IMR-90 (cell line): ENCODE measurements around the gene ADCY2. TPM values are rescaled to one million over a fixed set of nuclear protein-coding genes. Genes with fewer than 3 reads are reported as not detected.

Experiments used
- ATAC-seq: fragments of 200-7000 bp; cut with Tn5 transposase; 2 replicates; pipeline ENCODE4 v1.9.1; 2020; ENCODE audit warnings: low read depth, mild to moderate bottlenecking, moderate library complexity
- BruUV-seq: library from RNA; stranded (reverse); fragments of 400-500 nt; replicated peaks from 2 replicates; lab custom pipeline; 2021; lab: Mats Ljungman, UMichigan
- CTCF ChIA-PET: fragments of 300-600 bp; formaldehyde crosslinking; extraction: SDS; loops from one replicate; lab custom pipeline; 2021; ENCODE audit warnings: antibody characterized with exemption; lab: Yijun Ruan, JAX
- POLR2A ChIA-PET: fragments of 300-600 bp; sonication (Branson Sonifier 250); formaldehyde crosslinking; loops from one replicate; lab custom pipeline; 2022; ENCODE audit warnings: antibody characterized with exemption; ENCODE audit not compliant: unreplicated experiment; lab: Charles Lee
- DNase-seq: peaks from one replicate; pipeline ENCODE4 v3.0.0; 2013
- H2AFZ ChIP-seq: replicated peaks from 2 replicates; pipeline ENCODE3; 2013; ENCODE audit warnings: low read length, mild to moderate bottlenecking; ENCODE audit not compliant: poor library complexity
- H2AK5ac ChIP-seq: 2 replicates; pipeline ENCODE4 v1.6.1; 2013; ENCODE audit warnings: low read depth, low read length, inconsistent platforms
- H2AK9ac ChIP-seq: replicated peaks from 2 replicates; pipeline ENCODE3; 2013; ENCODE audit warnings: mild to moderate bottlenecking, low read depth, low read length, moderate library complexity; ENCODE audit not compliant: poor library complexity
- H2BK120ac ChIP-seq: 2 replicates; pipeline ENCODE4 v1.6.1; 2013; ENCODE audit warnings: low read depth, low read length, inconsistent platforms
- H2BK15ac ChIP-seq: 3 replicates; pipeline ENCODE4 v1.6.1; 2013; ENCODE audit warnings: low read depth, low read length, inconsistent platforms
- H2BK20ac ChIP-seq: 2 replicates; pipeline ENCODE4 v1.6.1; 2013; ENCODE audit warnings: low read depth, mild to moderate bottlenecking, inconsistent platforms, low read length, moderate library complexity
- H2BK5ac ChIP-seq: 2 replicates; pipeline ENCODE4 v1.6.1; 2013; ENCODE audit warnings: mild to moderate bottlenecking, low read depth, low read length, inconsistent platforms; ENCODE audit not compliant: poor library complexity, severe bottlenecking
- H3K14ac ChIP-seq: replicated peaks from 2 replicates; pipeline ENCODE4 v1.6.1; 2013; ENCODE audit warnings: low read depth, low read length, inconsistent platforms
- H3K18ac ChIP-seq: 2 replicates; pipeline ENCODE4 v1.6.1; 2013; ENCODE audit warnings: low read depth, low read length, control low read depth
- H3K23ac ChIP-seq: 2 replicates; pipeline ENCODE4 v1.6.1; 2013; ENCODE audit warnings: low read depth, low read length, inconsistent platforms
- H3K27ac ChIP-seq: 2 replicates; pipeline ENCODE4 v1.5.1; 2013; ENCODE audit warnings: mild to moderate bottlenecking, control low read depth, low read length; ENCODE audit not compliant: insufficient read depth
- H3K27me3 ChIP-seq: 2 replicates; pipeline ENCODE4 v1.6.1; 2013; ENCODE audit warnings: low read length; ENCODE audit not compliant: control insufficient read depth, insufficient read depth
- H3K36me3 ChIP-seq: 2 replicates; pipeline ENCODE4 v1.6.1; 2013; ENCODE audit warnings: low read length, mixed read lengths; ENCODE audit not compliant: control insufficient read depth, insufficient read depth
- H3K4ac ChIP-seq: 2 replicates; pipeline ENCODE4 v1.6.1; 2013; ENCODE audit warnings: low read depth, low read length, inconsistent platforms
- H3K4me1 ChIP-seq: 2 replicates; pipeline ENCODE4 v1.6.1; 2013; ENCODE audit warnings: low read length, mixed read lengths; ENCODE audit not compliant: control insufficient read depth, insufficient read depth
- H3K4me2 ChIP-seq: 2 replicates; pipeline ENCODE4 v1.6.1; 2013; ENCODE audit warnings: low read depth, mild to moderate bottlenecking, control low read depth, low read length, moderate library complexity
- H3K4me3 ChIP-seq: 2 replicates; pipeline ENCODE4 v1.5.1; 2013; ENCODE audit warnings: low read depth, mild to moderate bottlenecking, control low read depth, low read length, moderate library complexity; ENCODE audit not compliant: insufficient read depth
- H3K56ac ChIP-seq: 2 replicates; pipeline ENCODE4 v1.6.1; 2013; ENCODE audit warnings: low read length, inconsistent platforms; ENCODE audit not compliant: insufficient read depth; ENCODE audit errors: extremely low read depth
- H3K79me1 ChIP-seq, 2 experiments: 2 replicates each; pipeline ENCODE4 v1.6.1; 2013; ENCODE audit warnings: low read length in 2 of 2, inconsistent platforms in 1 of 2, low read depth in 1 of 2
- H3K9ac ChIP-seq: 2 replicates; pipeline ENCODE4 v1.6.1; 2013; ENCODE audit warnings: low read depth, low read length, control low read depth
- H3K9me1 ChIP-seq: 2 replicates; pipeline ENCODE4 v1.6.1; 2013; ENCODE audit warnings: low read length, inconsistent platforms; ENCODE audit not compliant: insufficient read depth
- H3K9me3 ChIP-seq: 2 replicates; pipeline ENCODE4 v1.6.1; 2013; ENCODE audit warnings: low read length; ENCODE audit not compliant: control insufficient read depth, insufficient read depth
- H4K20me1 ChIP-seq: 2 replicates; pipeline ENCODE4 v1.6.1; 2013; ENCODE audit warnings: low read length, inconsistent platforms; ENCODE audit not compliant: insufficient read depth
- H4K5ac ChIP-seq: 2 replicates; pipeline ENCODE4 v1.6.1; 2013; ENCODE audit warnings: mild to moderate bottlenecking, low read depth, low read length, control low read depth
- H4K8ac ChIP-seq, 2 experiments: 2 replicates each; pipeline ENCODE4 v1.6.1; 2013; ENCODE audit warnings: low read depth in 2 of 2, low read length in 2 of 2, control low read depth in 1 of 2, inconsistent platforms in 1 of 2
- H4K91ac ChIP-seq: 2 replicates; pipeline ENCODE4 v1.6.1; 2013; ENCODE audit warnings: low read depth, low read length, inconsistent platforms; ENCODE audit not compliant: insufficient read depth
- CEBPB ChIP-seq: IDR thresholded peaks from 2 replicates; pipeline ENCODE4 v1.6.1; 2012; ENCODE audit warnings: low read depth, low read length, improper control_type of control experiment
- CHD1 ChIP-seq: IDR thresholded peaks from 2 replicates; pipeline ENCODE4 v1.6.1; 2012; ENCODE audit warnings: low read depth, low read length, improper control_type of control experiment
- FOS ChIP-seq: fragments of 150-350 bp; IDR thresholded peaks from 2 replicates; pipeline ENCODE4 v1.6.1; 2016; ENCODE audit warnings: low read depth, low read length
- MAFK ChIP-seq: IDR thresholded peaks from 2 replicates; pipeline ENCODE4 v1.6.1; 2012; ENCODE audit warnings: low read depth, low read length, improper control_type of control experiment
- MAZ ChIP-seq: IDR thresholded peaks from 2 replicates; pipeline ENCODE4 v1.6.1; 2012; ENCODE audit warnings: low read depth, mild to moderate bottlenecking, low read length, improper control_type of control experiment, moderate library complexity, borderline replicate concordance
- MXI1 ChIP-seq: IDR thresholded peaks from 2 replicates; pipeline ENCODE4 v1.6.1; 2012; ENCODE audit warnings: low read depth, mild to moderate bottlenecking, low read length, moderate library complexity, borderline replicate concordance
- NFE2L2 ChIP-seq: fragments of 150-350 bp; IDR thresholded peaks from 2 replicates; pipeline ENCODE4 v1.6.1; 2016; ENCODE audit warnings: low read depth, mild to moderate bottlenecking, low read length
- POLR2A ChIP-seq: IDR thresholded peaks from 2 replicates; pipeline ENCODE4 v1.6.1; 2012; ENCODE audit warnings: mild to moderate bottlenecking, low read depth, low read length
- RAD21 ChIP-seq: IDR thresholded peaks from 2 replicates; pipeline ENCODE4 v1.6.1; 2012; ENCODE audit warnings: low read length, improper control_type of control experiment
- RCOR1 ChIP-seq: IDR thresholded peaks from 2 replicates; pipeline ENCODE4 v1.6.1; 2012; ENCODE audit warnings: mild to moderate bottlenecking, low read length, improper control_type of control experiment; ENCODE audit not compliant: insufficient replicate concordance
- RFX5 ChIP-seq: IDR thresholded peaks from 2 replicates; pipeline ENCODE4 v1.8.0; 2012; ENCODE audit warnings: low read depth, mild to moderate bottlenecking, low read length, moderate library complexity
- SMC3 ChIP-seq: fragments of 150-350 bp; IDR thresholded peaks from 2 replicates; pipeline ENCODE4 v1.6.1; 2016; ENCODE audit warnings: low read depth, mild to moderate bottlenecking, antibody characterized with exemption, low read length, moderate library complexity
- WGBS, 2 experiments: methylation state at CpG; one replicate each; pipeline versions ENCODE4 v1.1.5 to v1.1.7; 2013; ENCODE audit warnings: missing lambda C conversion rate in 2 of 2; ENCODE audit not compliant: insufficient read length in 1 of 2; ENCODE audit errors: extremely low coverage in 2 of 2; 5-methylcytosine and 5-hydroxymethylcytosine counted together
- dilution Hi-C: fragments of 300-500 bp; cut with HindIII; formaldehyde crosslinking; loops from one replicate; pipeline ENCODE4 v1.14.3; 2018; ENCODE audit warnings: low sequenced_read_pairs; ENCODE audit not compliant: unreplicated experiment
- in situ Hi-C: fragments of 300-500 bp; cut with MboI; formaldehyde crosslinking; loops from 3 replicates; pipeline ENCODE4 v1.14.3; 2019; ENCODE audit warnings: low sequenced_read_pairs, inconsistent platforms, mixed read lengths
- intact Hi-C: fragments of 100-400 bp; cut with micrococcal nuclease; formaldehyde crosslinking; loops from 2 replicates; pipeline ENCODE4 v1.10.0; 2022
- polyA plus RNA-seq, 3 experiments: library from polyadenylated mRNA; depleted of rRNA; stranded (reverse); fragments of >200 nt; gene quantifications; 2 replicates each; pipeline ENCODE4 v1.2.3, GENCODE V29; 2012; ENCODE audit warnings: low replicate concordance in 1 of 3
- total RNA-seq: library from RNA; depleted of rRNA; stranded (reverse); fragments of >200 nt; gene quantifications from 2 replicates; pipeline ENCODE4 v1.2.3, GENCODE V29; 2012
- TF ChIP-seq, protein P1 (sequence below): conservative IDR thresholded peaks from 2 replicates; pipeline ENCODE4 v1.5.1; 2012; ENCODE audit warnings: mild to moderate bottlenecking, low read depth, low read length, improper control_type of control experiment
- TF ChIP-seq, protein P2 (sequence below): fragments of 150-350 bp; IDR thresholded peaks from 2 replicates; pipeline ENCODE4 v1.6.1; 2016; ENCODE audit warnings: low read depth, mild to moderate bottlenecking, low read length, moderate library complexity, borderline replicate concordance
- TF ChIP-seq, protein P3 (sequence below): fragments of 150-350 bp; IDR thresholded peaks from 2 replicates; pipeline ENCODE4 v1.6.1; 2017; ENCODE audit warnings: mild to moderate bottlenecking, antibody characterized with exemption, low read length, low read depth

ADCY2 gene
- total and polyA plus RNA-seq, 2 of the 4 experiments (the other 2 are of a cell fraction) = not detected

- CTCF ChIA-PET = no interaction called here
- Histone ChIP-seq H3K4ac (no peak overlapping the region), H3K79me1 (no peaks in the 10 kb centered on the region), H3K9me1 (no peaks in the 10 kb centered on the region), H3K4me1 (no peaks in the 10 kb centered on the region), H2AK5ac (no peak overlapping the region), H2AK9ac (no peak overlapping the region), H3K23ac (no peak overlapping the region), H2BK120ac (no peak overlapping the region), H3K9me3 (peaks cover 14% of the 10 kb centered on the region; the same call in 1 of the 2 replicates), H2AFZ (no peak overlapping the region), H3K56ac (no peak overlapping the region), H2BK5ac (no peak overlapping the region), H3K4me2 (no peak overlapping the region), H3K27me3 (no peaks in the 10 kb centered on the region; the same call in 1 of the 2 replicates), H3K4me3 (no peak overlapping the region), H4K20me1 (no peaks in the 10 kb centered on the region), H4K8ac (no peak overlapping the region), H2BK20ac (no peak overlapping the region), H4K91ac (no peak overlapping the region), H2BK15ac (no peak overlapping the region), H3K18ac (no peak overlapping the region), H3K9ac (no peak overlapping the region), H3K36me3 (no peaks in the 10 kb centered on the region), H3K14ac (no peak overlapping the region), H3K27ac (no peak overlapping the region), H4K5ac (no peak overlapping the region)
- dilution Hi-C loops = no loop called here
- DNase-seq = no peak
- BruUV-seq = no TSS peak
- intact Hi-C loops = no loop called here
- in situ Hi-C loops = no loop called here
- WGBS, 2 experiments = no CpG with 5 or more reads among the region's 15 CpGs
- ATAC-seq = no peak
- POLR2A ChIA-PET = no interaction called here
- TF ChIP-seq, protein P1, sequence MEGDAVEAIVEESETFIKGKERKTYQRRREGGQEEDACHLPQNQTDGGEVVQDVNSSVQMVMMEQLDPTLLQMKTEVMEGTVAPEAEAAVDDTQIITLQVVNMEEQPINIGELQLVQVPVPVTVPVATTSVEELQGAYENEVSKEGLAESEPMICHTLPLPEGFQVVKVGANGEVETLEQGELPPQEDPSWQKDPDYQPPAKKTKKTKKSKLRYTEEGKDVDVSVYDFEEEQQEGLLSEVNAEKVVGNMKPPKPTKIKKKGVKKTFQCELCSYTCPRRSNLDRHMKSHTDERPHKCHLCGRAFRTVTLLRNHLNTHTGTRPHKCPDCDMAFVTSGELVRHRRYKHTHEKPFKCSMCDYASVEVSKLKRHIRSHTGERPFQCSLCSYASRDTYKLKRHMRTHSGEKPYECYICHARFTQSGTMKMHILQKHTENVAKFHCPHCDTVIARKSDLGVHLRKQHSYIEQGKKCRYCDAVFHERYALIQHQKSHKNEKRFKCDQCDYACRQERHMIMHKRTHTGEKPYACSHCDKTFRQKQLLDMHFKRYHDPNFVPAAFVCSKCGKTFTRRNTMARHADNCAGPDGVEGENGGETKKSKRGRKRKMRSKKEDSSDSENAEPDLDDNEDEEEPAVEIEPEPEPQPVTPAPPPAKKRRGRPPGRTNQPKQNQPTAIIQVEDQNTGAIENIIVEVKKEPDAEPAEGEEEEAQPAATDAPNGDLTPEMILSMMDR = no peak
- TF ChIP-seq MAZ (no peak), POLR2A (no peak), NFE2L2 (no peak), RAD21 (no peak), CHD1 (no peak), FOS (no peak), RFX5 (no peak), RCOR1 (no peak), MAFK (no peak), MXI1 (no peak), SMC3 (no peak), CEBPB (no peak)
- TF ChIP-seq, protein P2, sequence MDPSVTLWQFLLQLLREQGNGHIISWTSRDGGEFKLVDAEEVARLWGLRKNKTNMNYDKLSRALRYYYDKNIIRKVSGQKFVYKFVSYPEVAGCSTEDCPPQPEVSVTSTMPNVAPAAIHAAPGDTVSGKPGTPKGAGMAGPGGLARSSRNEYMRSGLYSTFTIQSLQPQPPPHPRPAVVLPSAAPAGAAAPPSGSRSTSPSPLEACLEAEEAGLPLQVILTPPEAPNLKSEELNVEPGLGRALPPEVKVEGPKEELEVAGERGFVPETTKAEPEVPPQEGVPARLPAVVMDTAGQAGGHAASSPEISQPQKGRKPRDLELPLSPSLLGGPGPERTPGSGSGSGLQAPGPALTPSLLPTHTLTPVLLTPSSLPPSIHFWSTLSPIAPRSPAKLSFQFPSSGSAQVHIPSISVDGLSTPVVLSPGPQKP = no peak
- TF ChIP-seq, protein P3, sequence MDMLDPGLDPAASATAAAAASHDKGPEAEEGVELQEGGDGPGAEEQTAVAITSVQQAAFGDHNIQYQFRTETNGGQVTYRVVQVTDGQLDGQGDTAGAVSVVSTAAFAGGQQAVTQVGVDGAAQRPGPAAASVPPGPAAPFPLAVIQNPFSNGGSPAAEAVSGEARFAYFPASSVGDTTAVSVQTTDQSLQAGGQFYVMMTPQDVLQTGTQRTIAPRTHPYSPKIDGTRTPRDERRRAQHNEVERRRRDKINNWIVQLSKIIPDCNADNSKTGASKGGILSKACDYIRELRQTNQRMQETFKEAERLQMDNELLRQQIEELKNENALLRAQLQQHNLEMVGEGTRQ = no peak
Measured at GRCh38 chr5:7391814-7392692, 3.9 kb upstream of the ADCY2 start.
